OCI-LY3 (cell line): ENCODE data around the gene MYPN.

Experiments used
- H2AFZ ChIP-seq: fragments of 200-600, 300-600 bp; shearing (Covaris generic); 2 replicates; pipeline ENCODE4 v1.6.0; 2014; ENCODE audit warnings: antibody characterized with exemption, low read depth, low read length
- H3K27ac ChIP-seq: fragments of 200-600, 300-600 bp; sonication (generic); 2 replicates; pipeline ENCODE4 v1.5.1; 2014; ENCODE audit warnings: mild to moderate bottlenecking, low read length, moderate library complexity, mixed read lengths
- H3K27me3 ChIP-seq: fragments of 200-600, 300-600 bp; sonication (generic); 2 replicates; pipeline ENCODE4 v1.6.1; 2014; ENCODE audit warnings: low read depth, low read length, mixed read lengths
- H3K36me3 ChIP-seq: fragments of 200-600, 300-600 bp; sonication (generic); replicated peaks from 2 replicates; pipeline ENCODE3; 2014; ENCODE audit warnings: low read depth, low read length, mixed read lengths
- H3K4me1 ChIP-seq: fragments of 300-600, 200-600 bp; sonication (generic); 2 replicates; pipeline ENCODE4 v1.6.1; 2014; ENCODE audit warnings: low read length, mixed read lengths
- H3K4me2 ChIP-seq: fragments of 200-600, 300-600 bp; sonication (generic); 2 replicates; pipeline ENCODE4 v1.6.1; 2014; ENCODE audit warnings: low read length, mixed read lengths
- H3K4me3 ChIP-seq: fragments of 300-600, 200-600 bp; sonication (generic); 2 replicates; pipeline ENCODE4 v1.5.1; 2014; ENCODE audit warnings: antibody characterized with exemption, mild to moderate bottlenecking, low read length, moderate library complexity
- H3K79me2 ChIP-seq: fragments of 300-600, 200-600 bp; shearing (Covaris generic); 2 replicates; pipeline ENCODE4 v1.6.1; 2014; ENCODE audit warnings: mild to moderate bottlenecking, low read length, mixed read lengths
- H3K9ac ChIP-seq: fragments of 300-600, 200-600 bp; shearing (Covaris generic); 2 replicates; pipeline ENCODE4 v1.6.0; 2014; ENCODE audit warnings: mild to moderate bottlenecking, low read length, moderate library complexity
- H3K9me3 ChIP-seq: fragments of 200-600, 300-600 bp; shearing (Covaris generic); 2 replicates; pipeline ENCODE4 v1.6.1; 2014; ENCODE audit warnings: low read length, mixed read lengths; ENCODE audit not compliant: insufficient read depth
- H4K20me1 ChIP-seq: fragments of 200-600, 300-600 bp; sonication (generic); 2 replicates; pipeline ENCODE4 v1.6.1; 2016; ENCODE audit warnings: low read length, mixed read lengths; ENCODE audit not compliant: insufficient read depth
- CTCF ChIP-seq: fragments of 200-600, 300-600 bp; sonication (generic); IDR thresholded peaks from 2 replicates; pipeline ENCODE4 v1.5.1; 2014; ENCODE audit warnings: antibody characterized with exemption, low read length, low read depth
- EZH2phosphoT487 ChIP-seq: fragments of 200-600 bp; shearing (Covaris generic); IDR thresholded peaks from 2 replicates; pipeline ENCODE4 v1.6.1; 2018; ENCODE audit warnings: antibody characterized with exemption, mixed run types, low read depth

The MYPN gene

DNA sequence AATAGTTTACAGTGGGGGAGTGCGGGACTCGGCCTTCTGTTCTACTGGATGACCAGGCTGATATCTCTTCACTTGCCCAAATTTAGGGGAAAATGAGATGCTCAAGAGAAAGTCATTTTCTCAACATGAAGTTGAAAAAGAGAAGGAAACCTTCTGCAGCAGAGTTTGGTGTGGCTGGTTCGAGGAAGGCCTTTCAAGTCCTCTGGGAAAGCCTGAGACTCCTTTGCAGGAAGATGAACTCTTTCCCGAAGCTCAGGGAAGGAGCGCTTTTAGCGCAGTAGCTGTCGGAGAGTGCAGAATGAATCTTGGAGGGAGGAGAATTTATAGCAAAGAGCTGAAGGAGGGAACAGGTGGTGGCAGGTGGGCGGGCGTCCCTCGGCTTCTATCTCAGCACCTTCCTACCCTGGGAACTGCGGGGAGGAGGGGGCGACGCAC, 122.5 kb downstream of the MYPN start, which contains the start of gene ATOH7:
ATOH7 (minus strand) TSS at position 297 of the 435 bp plus-strand sequence. CDS start 436 bp downstream, outside the sequence.
- no peak within 1 kb of the TSS for H3K9ac ChIP-seq
- H3K27ac ChIP-seq: no peak within 1 kb of the TSS
- H3K4me1 ChIP-seq: no peaks in the 10 kb centered on the region
- no peaks in the 10 kb centered on the region for H4K20me1 ChIP-seq
- no peak for TF ChIP-seq CTCF
- no peak for TF ChIP-seq EZH2phosphoT487
- H3K9me3 ChIP-seq: no peaks in the 10 kb centered on the region
- H2AFZ ChIP-seq: no peak within 1 kb of the TSS
- peak within 1 kb of the TSS; percentile 34 for H3K4me2 ChIP-seq
- no peaks in the 10 kb centered on the region for H3K79me2 ChIP-seq
- H3K27me3 ChIP-seq: 0 out of 2 replicates have a peak, but pooled peaks cover 11% of the 10 kb centered on the region
- H3K36me3 ChIP-seq: no peaks in the 10 kb centered on the region
- peak within 1 kb of the TSS; percentile 52; the same call in 1 of the 2 replicates for H3K4me3 ChIP-seq

- Histone ChIP-seq H3K9me3 (no peaks in the 10 kb centered on the region), H3K27ac (no peak overlapping the region), H3K36me3 (no peaks in the 10 kb centered on the region), H3K4me2 (no peak overlapping the region), H3K9ac (no peak overlapping the region), H4K20me1 (no peaks in the 10 kb centered on the region), H3K27me3 (0 out of 2 replicates have a peak, but pooled peaks cover 11% of the 10 kb centered on the region), H3K4me1 (no peaks in the 10 kb centered on the region), H2AFZ (no peak overlapping the region), H3K79me2 (no peaks in the 10 kb centered on the region), H3K4me3 (no peak overlapping the region)
- TF ChIP-seq EZH2phosphoT487: no peak
- no peak for TF ChIP-seq CTCF
Measured at GRCh38 chr10:68233046-68233445, 123.8 kb downstream of the MYPN start.

DNA sequence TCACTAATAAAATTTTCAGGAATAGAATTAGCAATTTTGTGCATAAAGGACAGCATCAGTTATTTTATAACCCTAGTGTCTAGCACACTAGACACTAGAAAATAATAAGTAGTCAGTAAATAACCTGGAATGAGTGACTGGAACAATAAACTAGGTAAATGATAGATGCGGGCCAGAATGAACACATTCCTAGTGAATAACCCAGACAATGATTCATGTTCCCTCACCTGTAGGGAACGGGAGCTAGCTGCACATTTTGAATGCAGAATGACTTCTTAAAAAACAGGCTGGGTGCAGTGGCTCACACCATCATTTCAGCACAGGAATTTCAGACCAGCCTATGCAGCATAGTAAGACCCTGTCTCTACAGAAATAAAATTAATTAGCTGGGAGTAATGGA, 125.8 kb downstream of the MYPN start:
- no peak for TF ChIP-seq CTCF
- Histone ChIP-seq H3K4me1 (no peaks in the 10 kb centered on the region), H3K27ac (no peak overlapping the region), H3K79me2 (no peaks in the 10 kb centered on the region), H3K4me2 (no peak overlapping the region), H2AFZ (no peak overlapping the region), H3K4me3 (no peak overlapping the region), H3K9ac (no peak overlapping the region), H4K20me1 (no peaks in the 10 kb centered on the region), H3K36me3 (no peaks in the 10 kb centered on the region), H3K27me3 (0 out of 2 replicates have a peak, but pooled peaks cover 11% of the 10 kb centered on the region), H3K9me3 (no peaks in the 10 kb centered on the region)

- Histone ChIP-seq H3K36me3 (no peaks in the 10 kb centered on the region), H3K9ac (no peak overlapping the region), H4K20me1 (no peaks in the 10 kb centered on the region), H3K4me1 (no peaks in the 10 kb centered on the region), H3K9me3 (no peaks in the 10 kb centered on the region), H3K27ac (no peak overlapping the region), H3K79me2 (no peaks in the 10 kb centered on the region), H2AFZ (no peak overlapping the region), H3K4me3 (no peak overlapping the region), H3K27me3 (0 out of 2 replicates have a peak, but pooled peaks cover 11% of the 10 kb centered on the region), H3K4me2 (no peak overlapping the region)
- TF ChIP-seq CTCF (no peak), EZH2phosphoT487 (no peak)
Measured at GRCh38 chr10:68235581-68235980, 126.3 kb downstream of the MYPN start.
